ENCODE measurements around the gene PRLHR. TPM values are rescaled to one million over a fixed set of nuclear protein-coding genes. Genes with fewer than 3 reads are reported as not detected.

The PRLHR gene
- polyA plus RNA-seq, 3 donors: not detected

- H3K9ac ChIP-seq (ENCODE audit: insufficient read depth, low read length, poor library complexity, severe bottlenecking): no peak overlapping the region
- H3K27me3 Mint-ChIP-seq (ENCODE audit: low read depth in 3 of 3): peaks cover 25 to 65% (median 40%) of the 10 kb centered on the region in 3 donors
- H3K4me2 ChIP-seq (replicated peaks; ENCODE audit: extremely low read depth, low read length, poor library complexity, severe bottlenecking): peak overlapping the region; percentile 56
- H3K27me3 ChIP-seq (ENCODE audit: control insufficient read depth in 2 of 2, insufficient read depth in 2 of 2, low read length in 2 of 2): peaks cover 24 to 49% of the 10 kb centered on the region in 2 donors
- H3K4me1 ChIP-seq (ENCODE audit: control insufficient read depth in 1 of 2, insufficient read depth in 2 of 2, low read length in 2 of 2): peaks cover 29 to 33% of the 10 kb centered on the region in 2 donors
- 10% methylated on average over 4 of the region's 10 CpGs for WGBS (ENCODE audit: insufficient coverage)
- H3K4me3 Mint-ChIP-seq: peak overlapping the region; percentile 25 to 84
- H3K4me3 ChIP-seq (replicated peaks in 1 of 3; ENCODE audit: low read depth in 2 of 3, low read length in 3 of 3): peak overlapping the region in 1 of 3 experiments; percentile 42
- intact Hi-C loops (cut with micrococcal nuclease): no loop called here
- H4K20me1 ChIP-seq (ENCODE audit: insufficient read depth, low read length): no peaks in the 10 kb centered on the region
- peaks cover 0 to 7% (median 3%) of the 10 kb centered on the region in 7 donors for H3K9me3 Mint-ChIP-seq
- peak in 1 of 3 donors; percentile 12 for DNase-seq
- no peaks in the 10 kb centered on the region for H3K9me3 ChIP-seq (replicated peaks in 1 of 2; ENCODE audit: control insufficient read depth in 1 of 2, insufficient read depth in 1 of 2, low read length in 2 of 2)
- peak overlapping the region in 1 of 7 donors; percentile 21 for H3K27ac Mint-ChIP-seq
- H3K79me2 ChIP-seq (ENCODE audit: insufficient read depth, low read length): no peaks in the 10 kb centered on the region
- H3K4me1 Mint-ChIP-seq: peaks cover 26% of the 10 kb centered on the region
- H3K27ac ChIP-seq (ENCODE audit: low read depth in 1 of 2, low read length in 2 of 2): no peak overlapping the region
- no peak for TF ChIP-seq CTCF (IDR thresholded peaks at IDR 0.05)
- H2AFZ ChIP-seq (ENCODE audit: insufficient read depth, low read depth, low read length, poor library complexity, severe bottlenecking): no peak overlapping the region
- no peaks in the 10 kb centered on the region for H3K36me3 ChIP-seq (replicated peaks in 1 of 2; ENCODE audit: control insufficient read depth in 1 of 2, insufficient read depth in 2 of 2, low read length in 2 of 2)
- no peaks in the 10 kb centered on the region for H3K36me3 Mint-ChIP-seq
Measured at GRCh38 chr10:118551535-118552100, 43.8 kb downstream of the PRLHR start.

DNA sequence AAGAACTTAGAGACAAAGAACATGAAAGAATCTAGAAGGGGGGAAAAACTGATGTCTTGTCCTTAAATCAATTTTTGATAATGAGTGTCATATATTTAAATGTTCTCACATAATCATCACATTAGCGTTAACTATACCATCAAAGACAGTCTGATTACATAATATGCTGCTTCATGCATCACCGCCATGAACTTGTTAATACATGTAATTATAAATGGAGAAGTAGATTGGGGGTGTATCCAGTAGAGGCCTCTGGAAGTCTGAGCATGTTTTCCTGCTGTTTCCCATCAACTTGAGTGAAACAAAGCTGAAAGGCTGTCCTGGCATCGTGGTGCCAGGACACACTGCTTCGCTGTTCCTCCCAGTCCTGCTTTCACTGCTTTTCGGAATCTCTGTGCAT lies 48.2 kb downstream of the PRLHR start:
- H3K27ac Mint-ChIP-seq: no peak overlapping the region
- peaks cover 29 to 33% of the 10 kb centered on the region in 2 donors for H3K4me1 ChIP-seq (ENCODE audit: control insufficient read depth in 1 of 2, insufficient read depth in 2 of 2, low read length in 2 of 2)
- no peaks in the 10 kb centered on the region for H3K9me3 ChIP-seq (replicated peaks in 1 of 2; ENCODE audit: control insufficient read depth in 1 of 2, insufficient read depth in 1 of 2, low read length in 2 of 2)
- intact Hi-C loops (cut with micrococcal nuclease): no loop called here
- peaks cover 29 to 57% (median 37%) of the 10 kb centered on the region in 3 donors for H3K27me3 Mint-ChIP-seq (ENCODE audit: low read depth in 3 of 3)
- no peak overlapping the region for H3K4me2 ChIP-seq (replicated peaks; ENCODE audit: extremely low read depth, low read length, poor library complexity, severe bottlenecking)
- H3K4me1 Mint-ChIP-seq: peaks cover 31% of the 10 kb centered on the region
- H3K9ac ChIP-seq (ENCODE audit: insufficient read depth, low read length, poor library complexity, severe bottlenecking): no peak overlapping the region
- H3K36me3 ChIP-seq (replicated peaks in 1 of 2; ENCODE audit: control insufficient read depth in 1 of 2, insufficient read depth in 2 of 2, low read length in 2 of 2): no peaks in the 10 kb centered on the region
- WGBS (ENCODE audit: insufficient coverage): 95% methylated on average over 3 of the region's 5 CpGs
- H3K9me3 Mint-ChIP-seq: peaks cover 0 to 7% (median 2%) of the 10 kb centered on the region in 7 donors
- no peak overlapping the region for H2AFZ ChIP-seq (ENCODE audit: insufficient read depth, low read depth, low read length, poor library complexity, severe bottlenecking)
- H3K4me3 ChIP-seq (replicated peaks in 1 of 3; ENCODE audit: low read depth in 2 of 3, low read length in 3 of 3): no peak overlapping the region
- no peaks in the 10 kb centered on the region for H3K36me3 Mint-ChIP-seq
- H3K27me3 ChIP-seq (ENCODE audit: control insufficient read depth in 2 of 2, insufficient read depth in 2 of 2, low read length in 2 of 2): peaks cover 23 to 28% of the 10 kb centered on the region in 2 donors
- H3K79me2 ChIP-seq (ENCODE audit: insufficient read depth, low read length): no peaks in the 10 kb centered on the region
- DNase-seq: no peak
- no peak for TF ChIP-seq CTCF (IDR thresholded peaks at IDR 0.05)
- no peak overlapping the region for H3K4me3 Mint-ChIP-seq
- no peak overlapping the region for H3K27ac ChIP-seq (ENCODE audit: low read depth in 1 of 2, low read length in 2 of 2)
- H4K20me1 ChIP-seq (ENCODE audit: insufficient read depth, low read length): no peaks in the 10 kb centered on the region
